CD4-positive, alpha-beta memory T cell (primary cell): ENCODE data around the gene SLC35G6. TPM values are rescaled to one million over a fixed set of nuclear protein-coding genes. Genes with fewer than 3 reads are reported as not detected.
"Not testable (repeated sequence)": the region's sequence is repeated elsewhere in the genome, so short reads cannot be mapped to it uniquely, and the experiment has no call there.

ENCODE experiments used
- CTCF ChIA-PET: fragments of 350-600 bp; sonication (Branson Sonifier 250); formaldehyde crosslinking; loops from one replicate; lab custom pipeline; 2021; ENCODE audit warnings: inconsistent platforms; ENCODE audit not compliant: partially characterized antibody; lab: Charles Lee
- POLR2A ChIA-PET: fragments of 350-600 bp; sonication (Branson Sonifier 250); formaldehyde crosslinking; loops from one replicate; lab custom pipeline; 2021; ENCODE audit not compliant: partially characterized antibody; lab: Charles Lee
- DNase-seq, 5 donors: peaks; one replicate each; pipeline versions ENCODE4 v3.0.0 to v3.0.0-alpha.2; 2020 to 2022; ENCODE audit warnings: mixed read lengths in 1 of 5
- H3K27ac ChIP-seq: one replicate; pipeline ENCODE4 v1.7.0; 2013; ENCODE audit warnings: low read depth, low read length
- H3K27me3 ChIP-seq: 2 replicates; pipeline ENCODE4 v1.7.0; 2013; ENCODE audit warnings: mild to moderate bottlenecking, low read length, moderate library complexity; ENCODE audit not compliant: insufficient read depth
- H3K36me3 ChIP-seq: 2 replicates; pipeline ENCODE4 v1.7.0; 2013; ENCODE audit warnings: mild to moderate bottlenecking, low read length, moderate library complexity; ENCODE audit not compliant: insufficient read depth
- H3K4me1 ChIP-seq: 2 replicates; pipeline ENCODE4 v1.7.0; 2013; ENCODE audit warnings: mild to moderate bottlenecking, low read length, moderate library complexity; ENCODE audit not compliant: insufficient read depth
- H3K4me3 ChIP-seq, 2 donors: one replicate each; pipeline ENCODE4 v1.7.0; 2013; ENCODE audit warnings: low read length in 2 of 2, mild to moderate bottlenecking in 1 of 2
- H3K9me3 ChIP-seq, 2 donors: one replicate each; pipeline ENCODE4 v1.7.0; 2013; ENCODE audit warnings: low read length in 2 of 2, control low read depth in 1 of 2; ENCODE audit not compliant: control insufficient read depth in 1 of 2
- H3K27ac Mint-ChIP-seq, 7 donors: one replicate each; pipeline ENCODE4 v1.8.0; 2020 to 2021; ENCODE audit warnings: mixed read lengths in 7 of 7, mild to moderate bottlenecking in 6 of 7, inconsistent platforms in 3 of 7, moderate library complexity in 3 of 7
- H3K27me3 Mint-ChIP-seq, 2 donors: one replicate each; pipeline ENCODE4 v1.8.0; 2020 to 2021; ENCODE audit warnings: mixed read lengths in 2 of 2
- H3K36me3 Mint-ChIP-seq, 2 donors: one replicate each; pipeline ENCODE4 v1.8.0; 2020 to 2021; ENCODE audit warnings: mixed read lengths in 2 of 2, inconsistent platforms in 1 of 2, mild to moderate bottlenecking in 1 of 2
- H3K4me1 Mint-ChIP-seq, 4 donors: one replicate each; pipeline ENCODE4 v1.8.0; 2020 to 2021; ENCODE audit warnings: mixed read lengths in 4 of 4, mild to moderate bottlenecking in 1 of 4
- H3K4me3 Mint-ChIP-seq, 8 donors: one replicate each; pipeline ENCODE4 v1.8.0; 2020 to 2021; ENCODE audit warnings: mixed read lengths in 8 of 8, mild to moderate bottlenecking in 7 of 8, moderate library complexity in 6 of 8, inconsistent platforms in 3 of 8
- H3K9me3 Mint-ChIP-seq, 8 donors: one replicate each; pipeline ENCODE4 v1.8.0; 2020 to 2021; ENCODE audit warnings: mixed read lengths in 8 of 8, mild to moderate bottlenecking in 5 of 8, inconsistent platforms in 3 of 8, moderate library complexity in 1 of 8
- intact Hi-C: fragments of 100-400 bp; cut with micrococcal nuclease; formaldehyde crosslinking; loops from one replicate; pipeline ENCODE4 v1.15.1; 2023
- polyA plus RNA-seq, 2 donors: library from polyadenylated mRNA; unstranded; fragments of 300-500 nt; fragmentation: Illumina TruSeq; gene quantifications; one replicate each; pipeline ENCODE4 v1.2.3, GENCODE V29; 2021
- total RNA-seq, 2 experiments: library from RNA; stranded (reverse); gene quantifications; one replicate each; pipeline ENCODE4 v1.2.3, GENCODE V29; 2021

SLC35G6 gene
- total RNA-seq = not detected
- polyA plus RNA-seq = not detected

GRCh38 chr17:7481275-7481674 is at the start of gene SLC35G6:
Gene SLC35G6, plus strand, starts transcription at chr17:7481446. Its CDS starts 71 bp downstream, at chr17:7481517.
- H3K27ac ChIP-seq = peak within 1 kb of the TSS; percentile 97
- H3K36me3 ChIP-seq, H3K27me3 Mint-ChIP-seq, H3K27me3 ChIP-seq, H3K9me3 ChIP-seq, intact Hi-C loops, H3K9me3 Mint-ChIP-seq, DNase-seq: not testable (repeated sequence)
- H3K4me1 Mint-ChIP-seq = peaks cover 51 to 89% (median 65%) of the 10 kb centered on the region in 4 donors
- peak within 1 kb of the TSS; percentile 55 to 98 (median 93) for H3K4me3 Mint-ChIP-seq
- peak within 1 kb of the TSS; percentile 93 to 100 (median 98) for H3K27ac Mint-ChIP-seq
- ChIA-PET CTCF (interaction anchor here (0.9 to 3.4 kb wide), 4 partner anchors 24 to 244 kb away, joined by 3 to 23 read pairs (median 4); partner anchors contain the start of gene TMEM102), POLR2A (interaction anchor here (0.7 to 13.8 kb wide), 6 partner anchors 19 to 152 kb away, joined by 3 to 398 read pairs (median 14); partner anchors contain the start of genes CHRNB1, FGF11, PLSCR3 and TMEM102)
- peaks cover 0 to 42% of the 10 kb centered on the region in 2 donors for H3K36me3 Mint-ChIP-seq
- H3K4me1 ChIP-seq = peaks cover 54% of the 10 kb centered on the region
- H3K4me3 ChIP-seq = peak within 1 kb of the TSS in 1 of 2 donors; percentile 69

- no peaks in the 10 kb centered on the region for H3K36me3 ChIP-seq
- peaks cover 0 to 9% of the 10 kb centered on the region in 2 donors for H3K36me3 Mint-ChIP-seq
- ChIA-PET POLR2A (interaction anchor here (1.2 kb wide), 2 partner anchors 48 to 129 kb away, joined by 3 read pairs; partner anchors contain the start of gene SENP3), CTCF (interaction anchor here (1.2 kb wide), 1 partner anchor 76 kb away, joined by 5 read pairs; no protein-coding TSS in a partner anchor)
- H3K4me1 ChIP-seq = peaks cover 11% of the 10 kb centered on the region
- no peak overlapping the region for H3K4me3 Mint-ChIP-seq
- peak in 1 of 5 donors; percentile 10 for DNase-seq
- intact Hi-C loops = no loop called here
- peaks cover 7 to 22% (median 14%) of the 10 kb centered on the region in 4 donors for H3K4me1 Mint-ChIP-seq
- no peaks in the 10 kb centered on the region for H3K27me3 ChIP-seq
- H3K9me3 Mint-ChIP-seq = no peaks in the 10 kb centered on the region
- no peak overlapping the region for H3K27ac ChIP-seq
- H3K4me3 ChIP-seq = no peak overlapping the region
- H3K27ac Mint-ChIP-seq = peak overlapping the region in 1 of 7 donors; percentile 9
- H3K9me3 ChIP-seq = no peaks in the 10 kb centered on the region
- H3K27me3 Mint-ChIP-seq = no peaks in the 10 kb centered on the region
Observed at GRCh38 chr17:7432296-7432695, 49.0 kb upstream of the SLC35G6 start.

GRCh38 chr17:7435676-7436555 is 45.3 kb upstream of the SLC35G6 start:
- Histone ChIP-seq H3K4me3 (peak overlapping the region; percentile 89), H3K27me3 (peaks cover 22% of the 10 kb centered on the region), H3K4me1 (peaks cover 44% of the 10 kb centered on the region), H3K27ac (peak overlapping the region; percentile 86), H3K9me3 (no peaks in the 10 kb centered on the region), H3K36me3 (no peaks in the 10 kb centered on the region)
- Mint-ChIP-seq H3K36me3 (peaks cover 5 to 9% of the 10 kb centered on the region in 2 donors), H3K27me3 (peaks cover 13 to 14% of the 10 kb centered on the region in 2 donors), H3K27ac (peak overlapping the region; percentile 94 to 99 (median 97)), H3K4me3 (peak overlapping the region; percentile 89 to 96 (median 94)), H3K4me1 (peaks cover 25 to 54% (median 36%) of the 10 kb centered on the region in 4 donors), H3K9me3 (no peaks in the 10 kb centered on the region)
- POLR2A ChIA-PET = interaction anchor here (0.5 to 9.3 kb wide), 41 partner anchors 10 to 421 kb away, joined by 3 to 176 read pairs (median 5); partner anchors contain the start of genes ACAP1, CD68, CHRNB1 and GPS2
- intact Hi-C loops = loop anchor here (1.0 to 2.0 kb wide), 11 partner anchors 19 to 389 kb away; partner anchors contain the start of genes PHF23, PLSCR3, POLR2A and TMEM256
- CTCF ChIA-PET = interaction anchor here (0.7 to 5.4 kb wide), 42 partner anchors 8 to 253 kb away, joined by 3 to 88 read pairs (median 8); partner anchors contain the start of genes ACAP1, KCTD11, MPDU1 and NEURL4
- peak in 2 of 5 donors; percentile 66 to 73 for DNase-seq

- peaks cover 26% of the 10 kb centered on the region for H3K27me3 ChIP-seq
- peaks cover 47% of the 10 kb centered on the region for H3K4me1 ChIP-seq
- Mint-ChIP-seq H3K9me3 (no peaks in the 10 kb centered on the region), H3K4me1 (peaks cover 25 to 54% (median 36%) of the 10 kb centered on the region in 4 donors), H3K36me3 (peaks cover 5 to 9% of the 10 kb centered on the region in 2 donors), H3K27ac (peak overlapping the region; percentile 94 to 99 (median 97)), H3K4me3 (peak overlapping the region; percentile 89 to 96 (median 94)), H3K27me3 (peaks cover 16% of the 10 kb centered on the region in 2 donors)
- POLR2A ChIA-PET = interaction anchor here (0.7 to 9.3 kb wide), 43 partner anchors 9 to 420 kb away, joined by 3 to 176 read pairs (median 5); partner anchors contain the start of genes ACAP1, CD68, CHRNB1 and GPS2
- intact Hi-C loops = loop anchor here (1.0 to 2.0 kb wide), 6 partner anchors 43 to 390 kb away; partner anchors contain the start of genes KCTD11, SENP3 and ZBTB4
- no peaks in the 10 kb centered on the region for H3K36me3 ChIP-seq
- no peaks in the 10 kb centered on the region for H3K9me3 ChIP-seq
- peak; percentile 81 to 86 (median 84) for DNase-seq
- H3K4me3 ChIP-seq = peak overlapping the region; percentile 89
- CTCF ChIA-PET = interaction anchor here (0.8 to 5.4 kb wide), 47 partner anchors 10 to 391 kb away, joined by 3 to 88 read pairs (median 7); partner anchors contain the start of genes ACAP1, KCTD11, MPDU1 and NEURL4
- peak overlapping the region; percentile 86 for H3K27ac ChIP-seq
Observed at GRCh38 chr17:7436556-7437368, 44.5 kb upstream of the SLC35G6 start.

- Histone ChIP-seq H3K9me3 (no peaks in the 10 kb centered on the region), H3K36me3 (no peaks in the 10 kb centered on the region), H3K4me3 (no peak overlapping the region), H3K27ac (no peak overlapping the region), H3K4me1 (peaks cover 47% of the 10 kb centered on the region), H3K27me3 (peaks cover 26% of the 10 kb centered on the region)
- Mint-ChIP-seq H3K36me3 (peaks cover 5 to 9% of the 10 kb centered on the region in 2 donors), H3K9me3 (no peaks in the 10 kb centered on the region), H3K4me1 (peaks cover 25 to 54% (median 37%) of the 10 kb centered on the region in 4 donors), H3K27ac (peak overlapping the region in 2 of 7 donors; percentile 39 to 98), H3K4me3 (peak overlapping the region; percentile 69 to 96 (median 79)), H3K27me3 (peaks cover 21% of the 10 kb centered on the region in 2 donors)
- ChIA-PET POLR2A (interaction anchor here (0.8 to 9.3 kb wide), 36 partner anchors 8 to 392 kb away, joined by 3 to 176 read pairs (median 7); partner anchors contain the start of genes ACAP1, CHRNB1, KCTD11 and NEURL4), CTCF (interaction anchor here (0.8 to 5.4 kb wide), 42 partner anchors 10 to 391 kb away, joined by 3 to 88 read pairs (median 7); partner anchors contain the start of genes ACAP1, KCTD11, MPDU1 and NEURL4)
- peak in 1 of 5 donors; percentile 38 for DNase-seq
- intact Hi-C loops = loop anchor here (1.0 to 2.0 kb wide), 6 partner anchors 42 to 391 kb away; partner anchors contain the start of genes KCTD11, SENP3 and ZBTB4
Observed at GRCh38 chr17:7437369-7437863, 43.8 kb upstream of the SLC35G6 start.
